NCI-H524 (cell line): ENCODE measurements around the gene DCAF8.

Experiments
- DNase-seq, 2 experiments: peaks; one replicate each; lab custom pipeline; 2025; lab: John Stamatoyannopoulos, UW

DCAF8 gene

DNA sequence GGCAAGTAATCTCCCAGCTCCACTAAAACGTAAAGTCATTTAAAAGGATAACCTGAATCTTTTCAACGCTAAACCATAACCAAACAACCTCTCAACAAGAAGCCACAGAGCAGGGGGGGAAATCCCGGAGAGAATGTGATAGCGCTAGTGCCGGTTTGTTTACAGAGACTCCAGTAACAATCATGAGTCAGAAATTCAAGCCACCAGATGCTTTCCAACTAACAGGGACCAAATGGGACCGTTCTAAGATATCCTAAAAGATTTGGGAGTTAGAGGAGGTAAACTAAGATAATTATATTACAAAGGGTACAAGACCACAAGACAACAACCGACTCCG is 825 bp downstream of the DCAF8 start:
- DNase-seq, result no peak

GRCh38 chr1:160260406-160261382 is 1.7 kb downstream of the DCAF8 start:
- peak in 1 of 2 experiments; percentile 4 for DNase-seq

- DNase-seq, result no peak
Measured at GRCh38 chr1:160258177-160258798, 4.1 kb downstream of the DCAF8 start.

DNA sequence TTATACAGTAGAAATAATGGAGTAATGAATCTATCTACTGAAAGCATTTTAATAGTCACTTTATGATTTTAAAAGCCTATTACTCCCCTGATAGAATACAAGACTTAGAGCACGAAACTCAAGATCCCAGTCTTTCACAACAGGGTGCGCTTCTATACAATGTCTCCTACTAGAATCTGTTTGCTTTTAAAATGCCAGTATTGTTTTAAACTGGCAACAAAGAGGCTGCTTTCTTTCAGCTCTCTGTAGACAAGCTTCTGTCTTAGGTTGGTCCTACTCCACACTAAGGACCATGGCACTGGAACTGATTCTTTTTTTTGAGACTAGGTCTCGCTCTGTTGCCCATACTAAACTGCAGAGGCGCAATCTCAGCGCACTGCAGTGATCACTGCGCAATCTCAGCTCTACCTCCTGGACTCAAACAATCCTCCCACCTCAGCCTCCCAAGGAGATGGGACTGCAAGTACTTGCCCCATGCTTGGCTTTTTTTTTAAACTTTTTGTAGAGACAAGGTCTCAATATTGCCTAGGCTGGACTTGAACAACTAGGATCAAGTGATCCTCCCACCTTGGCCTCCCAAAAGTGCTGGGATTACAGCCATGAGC is 4.8 kb downstream of the DCAF8 start:
- DNase-seq, result no peak

DNA sequence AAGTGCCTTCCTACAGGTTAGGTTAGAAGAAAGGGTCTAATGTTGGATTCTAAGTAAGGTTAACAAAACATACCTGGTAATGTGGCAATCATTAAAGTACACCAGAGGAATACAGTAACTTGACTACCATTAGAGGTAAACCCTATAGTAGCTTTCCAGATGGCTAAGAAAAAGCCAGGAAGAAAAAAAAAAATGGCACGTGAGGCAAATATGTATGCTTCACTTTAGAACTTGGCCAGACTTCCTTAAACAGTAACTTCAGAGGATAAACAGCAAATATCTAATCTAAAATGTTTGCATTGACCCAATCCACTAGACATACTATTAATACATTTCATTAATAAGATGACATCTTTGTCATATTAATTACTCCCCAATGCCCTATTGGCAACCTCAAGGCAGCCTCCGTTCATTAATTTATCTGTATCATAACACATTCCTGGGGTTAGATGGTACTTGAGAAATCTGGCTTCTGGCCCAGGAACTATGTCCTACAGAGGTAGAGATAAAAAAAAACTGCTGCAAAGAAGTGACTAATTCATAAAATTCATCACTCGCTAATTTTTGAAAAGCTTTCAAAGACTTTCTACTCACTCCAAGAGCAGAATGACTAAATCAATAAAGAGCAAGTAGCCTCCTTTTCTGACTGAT is 5.8 kb downstream of the DCAF8 start:
- no peak for DNase-seq

DNA sequence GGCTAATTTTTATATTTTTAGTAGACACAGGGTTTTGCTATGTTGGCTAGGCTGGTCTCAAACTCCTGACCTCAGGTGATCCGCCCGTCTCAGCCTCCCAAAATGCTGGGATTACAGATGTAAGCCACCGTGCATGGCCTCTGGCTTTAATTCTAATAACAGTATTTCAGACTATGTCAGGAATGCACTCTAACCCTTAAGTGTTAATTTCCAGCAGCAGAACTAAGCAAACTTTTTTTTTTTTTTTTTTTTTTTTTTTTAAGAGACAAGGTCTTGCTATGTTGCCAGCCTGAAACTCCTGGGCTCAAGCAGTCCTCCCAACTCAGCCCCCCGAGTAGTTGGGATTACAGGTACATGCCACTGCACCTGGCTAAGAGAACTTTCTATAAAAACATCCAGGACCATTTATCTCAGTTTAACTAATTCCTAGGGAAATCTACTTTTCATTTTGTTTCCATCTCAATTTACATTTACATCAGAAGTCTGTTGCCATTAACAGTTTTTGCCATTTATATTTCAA is 6.5 kb downstream of the DCAF8 start:
- no peak for DNase-seq

GRCh38 chr1:160251687-160252526 is 10.4 kb downstream of the DCAF8 start:
- peak; percentile 47 to 81 for DNase-seq

GRCh38 chr1:160251011-160251410 is 11.3 kb downstream of the DCAF8 start:
- peak; percentile 72 to 84 for DNase-seq

DNA sequence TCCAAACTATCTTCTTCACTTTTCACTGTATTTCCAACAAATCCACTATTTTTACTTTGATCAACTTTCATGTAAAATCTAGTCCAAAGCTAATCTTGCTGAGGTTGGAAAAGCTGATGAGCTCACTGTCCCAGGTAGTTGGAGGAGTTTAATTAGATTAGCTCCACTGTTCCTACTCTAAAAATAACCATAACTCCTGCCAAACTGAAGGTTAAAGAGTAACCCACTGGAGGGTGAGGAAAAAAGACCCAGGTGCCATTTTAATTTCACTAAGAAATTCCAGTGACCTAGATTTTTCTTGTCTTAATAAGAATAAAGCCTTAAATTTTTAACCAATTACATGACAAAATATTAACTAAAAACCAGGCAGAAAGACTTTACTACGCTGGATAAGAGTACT is 15.3 kb downstream of the DCAF8 start:
- DNase-seq, result no peak

DNA sequence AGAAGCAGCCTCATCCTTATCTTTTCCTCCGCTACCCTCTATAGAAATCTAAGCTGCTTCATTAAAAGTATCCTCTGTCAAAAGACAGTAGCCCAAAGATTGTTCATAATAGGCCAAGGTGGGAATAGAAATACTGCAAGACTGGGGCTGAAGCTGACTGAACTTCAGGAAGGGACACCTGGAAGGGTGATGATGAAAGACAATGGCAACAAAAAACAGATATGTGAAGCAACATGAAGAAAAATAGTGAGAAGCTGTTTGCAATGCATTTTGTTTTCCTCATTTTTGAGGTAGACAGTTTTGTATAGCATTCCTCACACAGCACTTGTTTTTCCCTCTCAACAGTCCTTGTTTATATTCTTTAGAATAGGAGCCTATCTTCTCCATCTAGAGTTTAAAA is 16.9 kb downstream of the DCAF8 start:
- no peak for DNase-seq

- DNase-seq, result peak in 1 of 2 experiments; percentile 30
Measured at GRCh38 chr1:160244209-160244608, 18.1 kb downstream of the DCAF8 start.

DNA sequence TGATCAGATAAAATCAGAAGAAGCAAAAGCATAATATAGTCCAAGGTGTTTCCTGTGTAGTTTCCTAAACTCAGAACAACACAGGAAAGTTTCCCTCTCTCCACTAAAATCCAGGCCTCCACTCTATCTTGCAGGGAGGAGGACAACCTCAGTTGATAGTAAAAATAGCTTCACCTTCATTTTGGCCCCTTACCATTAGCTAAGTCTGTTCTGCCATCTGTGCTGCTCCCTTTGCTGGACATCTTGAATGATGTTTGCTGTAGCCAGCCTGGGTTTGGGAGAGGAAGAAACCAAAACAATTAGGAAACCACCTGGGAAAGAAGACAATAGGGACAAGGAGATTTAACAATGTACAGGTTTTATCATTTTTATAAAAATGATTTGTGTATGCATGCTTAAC is 18.6 kb downstream of the DCAF8 start:
- DNase-seq, result peak; percentile 3 to 40

- DNase-seq, result no peak
Measured at GRCh38 chr1:160239582-160240299, 22.6 kb downstream of the DCAF8 start.

DNA sequence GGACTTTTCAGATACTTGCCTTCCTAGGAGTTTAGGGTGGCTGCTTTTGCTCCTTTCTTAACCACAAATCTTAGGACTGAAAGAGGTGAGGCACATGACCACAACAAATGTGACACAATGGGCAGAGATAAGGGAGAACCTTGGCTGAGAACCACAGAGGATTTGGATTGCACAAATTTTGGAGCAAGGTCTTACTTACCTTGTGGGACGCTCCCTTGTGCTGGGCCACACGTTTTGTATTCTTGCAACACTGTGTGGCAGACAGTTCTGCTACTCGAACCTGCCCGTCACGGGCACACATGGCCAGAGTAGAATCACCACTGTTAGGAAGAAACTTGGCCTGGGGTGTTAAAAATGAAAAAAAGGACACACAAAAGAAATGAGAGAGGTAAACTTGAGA is 23.9 kb downstream of the DCAF8 start:
- no peak for DNase-seq

GRCh38 chr1:160237558-160237957 is 24.8 kb downstream of the DCAF8 start:
- no peak for DNase-seq

DNA sequence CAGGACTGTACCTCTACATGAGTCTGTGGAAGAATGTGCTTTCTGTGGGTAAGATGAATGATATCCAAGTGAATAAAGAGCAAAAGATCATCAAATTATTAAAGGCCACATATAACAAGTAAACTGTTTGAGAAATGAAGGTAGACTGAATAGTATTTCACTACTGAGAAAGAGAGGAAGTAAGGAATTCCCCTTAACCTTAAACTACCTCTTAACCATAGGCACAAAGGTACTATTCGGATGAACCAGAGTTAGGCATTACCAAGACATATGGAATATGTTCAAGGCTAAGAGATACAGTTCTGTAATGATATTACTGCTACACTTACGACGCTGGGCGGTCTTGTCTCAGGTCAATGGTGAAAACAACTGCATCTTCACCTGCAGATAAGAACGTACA is 25.5 kb downstream of the DCAF8 start:
- no peak for DNase-seq

GRCh38 chr1:160232911-160233310 is 29.4 kb downstream of the DCAF8 start:
- DNase-seq, result no peak

DNA sequence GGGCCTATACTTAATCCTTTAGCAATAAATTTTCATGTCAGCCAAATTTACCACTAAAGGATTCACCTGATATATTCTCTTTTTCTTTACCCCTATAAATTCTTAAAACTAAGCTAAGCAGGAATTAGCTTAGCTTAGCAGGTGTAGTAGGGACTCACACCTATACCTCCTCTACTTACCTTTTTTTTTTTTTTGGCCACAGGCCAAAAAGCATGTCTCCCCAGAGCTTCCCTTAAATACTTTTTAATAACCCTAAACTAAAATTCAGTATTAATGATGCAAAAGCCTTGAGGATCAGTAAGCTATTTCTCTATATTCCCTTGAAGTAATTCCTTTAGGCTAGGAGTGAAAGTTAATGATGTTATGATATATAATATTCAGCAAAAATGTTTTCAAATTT is 33.9 kb downstream of the DCAF8 start:
- no peak for DNase-seq

- no peak for DNase-seq
Measured at GRCh38 chr1:160227561-160227960, 34.8 kb downstream of the DCAF8 start.

DNA sequence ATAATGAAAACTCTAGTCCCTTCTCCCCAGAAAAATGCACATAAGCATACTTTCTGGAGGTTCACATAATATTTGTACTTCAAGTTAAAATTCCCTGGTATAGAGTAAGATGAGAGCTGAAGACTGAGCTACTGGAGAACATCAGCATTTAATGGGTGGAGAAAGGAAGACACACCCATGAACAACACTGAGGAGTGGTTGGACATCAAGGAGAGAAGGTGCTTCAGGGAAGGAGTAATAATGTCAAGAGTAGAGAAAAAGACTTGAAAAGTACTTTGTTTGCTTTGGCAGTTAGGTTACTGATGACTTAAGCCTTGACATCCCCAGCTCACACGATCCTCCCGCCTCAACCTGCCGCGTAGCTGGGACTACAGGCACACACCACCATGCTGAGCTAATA is 35.3 kb downstream of the DCAF8 start:
- no peak for DNase-seq

DNA sequence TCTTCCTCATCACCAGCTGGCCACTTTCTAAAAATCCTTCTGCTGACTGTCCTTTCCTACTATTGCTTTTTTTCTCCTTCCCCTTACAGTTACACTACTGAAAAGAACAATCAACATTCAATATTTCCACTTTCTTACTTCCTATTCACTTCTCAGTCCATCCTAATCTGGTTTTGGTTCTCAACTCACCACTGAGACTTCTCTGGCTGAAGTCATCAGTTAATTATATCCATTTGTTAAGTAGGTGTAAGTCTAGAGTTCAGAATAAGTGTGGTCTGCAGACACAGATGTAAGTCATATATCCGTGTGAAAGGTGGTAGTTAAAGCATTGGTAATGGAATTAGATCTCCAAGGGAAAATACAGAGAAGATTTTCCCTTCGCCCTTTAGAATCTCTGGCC is 35.7 kb downstream of the DCAF8 start:
- no peak for DNase-seq
